HG03571 (cell line): ENCODE results near the gene FHAD1.
"Not testable (repeated sequence)": the region's sequence is repeated elsewhere in the genome, so short reads cannot be mapped to it uniquely, and the experiment has no call there.

Source experiments
- ATAC-seq: cut with Tn5 transposase; IDR thresholded peaks from one replicate; pipeline ENCODE4 v1.9.1; 2021; ENCODE audit not compliant: unreplicated experiment

FHAD1 gene

DNA sequence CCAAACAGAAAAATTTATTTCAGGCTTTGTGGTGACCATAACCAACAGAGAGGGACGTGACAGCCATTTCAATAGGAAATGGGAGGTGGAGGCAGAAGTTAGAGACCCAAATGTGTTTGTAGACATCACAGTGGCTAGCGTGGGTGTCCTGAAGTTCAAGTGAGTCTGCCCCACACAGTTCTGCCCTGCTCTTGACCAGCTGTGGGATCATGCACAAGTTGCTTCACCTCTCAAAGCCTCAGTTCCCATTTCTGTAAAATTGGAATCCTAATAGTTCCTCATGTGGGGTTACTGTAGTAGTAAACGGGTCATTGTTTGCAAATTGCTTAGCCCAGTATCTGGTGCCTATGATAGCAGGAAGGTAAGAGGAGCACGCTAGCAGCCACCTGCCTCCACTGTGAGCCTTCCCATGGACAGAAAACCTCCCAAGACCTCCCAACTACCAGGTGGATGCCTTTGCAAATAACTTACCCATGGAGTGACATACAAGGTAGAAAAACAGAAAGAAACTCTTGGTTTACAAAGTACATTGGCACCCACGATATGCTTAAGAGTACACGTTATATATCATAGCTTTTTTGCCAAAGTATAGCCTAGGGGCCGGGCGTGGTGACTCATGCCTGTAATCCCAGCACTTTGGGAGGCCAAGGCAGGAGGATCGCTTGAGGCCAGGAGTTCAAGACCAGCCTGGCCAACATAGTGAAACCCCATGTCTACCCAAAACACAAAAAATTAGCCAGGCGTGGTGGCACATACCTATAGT is 29.1 kb downstream of the FHAD1 start:
- no peak for ATAC-seq

DNA sequence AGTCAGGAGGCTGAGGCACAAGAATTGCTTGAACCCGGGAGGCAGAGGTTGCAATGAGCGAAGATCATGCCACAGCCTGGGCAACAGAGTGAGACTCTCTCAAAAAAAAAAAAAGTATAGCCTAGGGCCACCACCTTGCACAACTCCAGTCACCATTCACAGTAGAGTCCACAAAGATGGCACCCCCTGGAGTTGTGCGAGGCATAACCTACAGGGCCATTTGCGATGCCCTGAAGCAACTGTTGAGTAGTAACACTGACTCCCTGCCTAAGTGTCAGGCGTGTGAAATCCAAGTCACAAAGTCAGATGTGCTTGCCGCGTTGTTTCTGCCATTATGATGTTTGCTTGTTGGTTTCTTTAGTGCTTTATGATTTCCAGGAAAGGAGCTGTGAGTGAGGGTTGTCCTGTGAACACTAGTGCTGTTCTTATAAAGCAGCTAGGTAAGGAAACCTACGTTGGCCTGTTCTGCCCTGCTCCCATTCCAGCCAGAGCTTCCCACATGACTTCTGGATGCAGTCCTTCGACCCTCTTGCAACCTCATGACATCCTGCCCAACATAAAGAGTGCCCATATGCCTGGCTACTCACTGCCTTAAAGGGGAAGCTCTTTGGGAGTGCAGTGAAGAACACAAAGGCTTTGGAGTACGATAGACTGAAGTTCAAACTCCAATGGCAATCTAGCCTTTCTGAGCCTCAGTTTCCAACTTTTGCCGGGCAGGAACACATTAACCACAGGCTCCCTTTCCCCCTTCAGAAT is 29.8 kb downstream of the FHAD1 start:
- no peak for ATAC-seq

DNA sequence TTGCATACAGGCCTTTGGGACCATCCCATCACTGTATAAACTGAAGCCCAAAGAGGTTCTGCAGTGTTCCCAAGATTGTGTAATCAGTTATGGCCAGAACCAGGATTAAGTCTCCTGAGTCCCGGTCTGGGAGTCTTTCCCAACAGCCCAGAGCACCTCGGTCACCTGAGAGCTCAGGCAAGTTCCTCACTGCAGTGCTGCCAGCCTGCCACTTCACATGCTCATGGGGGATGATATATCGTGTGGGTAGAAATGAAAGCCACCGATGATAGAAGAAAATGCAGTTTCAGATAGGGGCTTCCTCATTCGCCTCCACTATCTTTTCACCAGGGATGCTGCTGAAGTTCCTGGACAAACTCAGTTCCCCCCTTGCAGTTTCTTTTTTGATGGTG is 30.4 kb downstream of the FHAD1 start:
- no peak for ATAC-seq

DNA sequence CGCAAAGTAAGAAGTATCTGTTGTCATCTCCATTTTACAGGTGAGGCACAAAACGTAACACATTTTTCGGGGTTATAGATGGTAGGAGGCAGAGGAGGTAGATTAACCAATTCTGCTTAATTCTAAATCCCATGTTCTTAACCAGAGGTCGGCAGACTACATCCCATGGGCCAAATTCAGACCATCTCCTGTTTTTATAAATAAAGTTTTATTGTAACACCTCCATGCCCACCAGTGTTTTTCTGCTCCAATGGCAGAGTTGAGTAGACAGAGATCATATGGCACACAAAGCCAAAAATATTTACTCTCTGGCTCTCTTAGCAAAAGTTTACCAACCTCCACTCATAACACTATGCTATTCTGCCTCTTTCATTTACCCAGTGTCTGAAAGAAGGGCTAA is 30.9 kb downstream of the FHAD1 start:
- no peak for ATAC-seq

DNA sequence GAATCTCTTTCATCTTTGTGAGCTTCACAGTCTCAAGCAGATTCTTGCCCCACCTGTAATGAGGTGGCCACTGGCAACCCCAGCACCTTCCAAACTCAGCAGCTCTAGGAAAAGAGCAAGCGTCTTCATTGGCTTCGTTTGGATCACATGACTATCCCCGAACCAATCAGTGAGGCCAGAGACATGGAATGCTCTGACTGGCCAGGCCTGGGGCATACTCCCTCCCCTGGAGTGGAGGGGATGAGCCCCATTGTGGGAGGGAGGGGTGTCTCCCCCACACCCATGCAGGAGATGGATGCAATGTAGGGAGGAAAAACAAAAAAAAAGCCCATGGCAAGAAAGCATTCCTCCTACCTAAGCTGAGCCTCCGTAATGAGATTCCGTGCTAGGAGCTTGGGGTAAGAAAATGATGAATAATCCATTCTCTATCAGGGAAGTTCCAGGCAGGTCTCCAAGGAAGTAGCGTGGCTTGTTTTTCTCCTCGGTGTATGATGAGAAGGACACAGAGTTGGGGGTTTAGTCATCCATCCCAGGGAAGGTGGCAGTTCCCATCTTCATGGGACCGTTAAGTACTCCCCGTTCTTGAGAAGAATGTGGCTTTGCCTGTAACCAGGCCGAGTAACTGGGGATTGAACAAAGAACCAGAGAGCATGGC is 32.7 kb downstream of the FHAD1 start:
- ATAC-seq, result no peak

DNA sequence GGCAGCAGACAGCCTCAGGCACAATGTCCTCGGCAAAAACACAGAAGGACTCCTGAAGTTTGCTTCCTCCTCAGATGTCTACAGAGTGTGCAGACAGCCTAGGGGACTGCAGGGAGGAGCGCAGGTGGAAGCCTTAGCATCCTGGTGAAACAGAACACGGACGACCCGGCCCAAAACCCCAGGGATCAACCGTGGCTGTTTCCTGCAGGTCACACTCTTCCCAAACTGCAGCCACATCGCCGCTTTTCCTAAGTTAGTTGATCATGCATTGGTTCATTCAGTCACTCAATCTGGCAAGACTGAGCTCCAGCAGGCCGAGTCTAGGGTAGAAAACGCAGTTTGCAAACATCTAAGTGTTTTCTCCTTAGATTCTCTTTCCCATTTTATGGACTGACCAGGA is 33.4 kb downstream of the FHAD1 start:
- no peak for ATAC-seq

DNA sequence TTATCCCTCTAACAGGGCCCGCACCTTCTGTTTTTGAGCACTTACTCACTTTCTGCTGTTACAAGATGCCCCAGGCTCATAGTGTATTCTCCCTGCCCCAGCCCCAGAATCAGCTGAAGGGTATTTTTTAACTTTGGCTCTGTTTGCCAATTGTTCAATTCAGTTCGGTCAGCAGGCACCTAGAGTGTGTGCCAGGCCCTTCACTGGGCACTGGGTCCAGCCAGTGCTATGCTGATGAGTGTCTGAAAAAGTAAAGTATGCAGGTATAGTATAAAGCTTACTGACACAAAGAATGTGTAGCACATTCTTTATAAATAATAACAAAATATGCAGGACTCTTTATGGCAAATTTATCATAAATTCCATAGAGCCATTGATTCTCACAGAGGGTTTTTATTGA is 35.0 kb downstream of the FHAD1 start:
- no peak for ATAC-seq

DNA sequence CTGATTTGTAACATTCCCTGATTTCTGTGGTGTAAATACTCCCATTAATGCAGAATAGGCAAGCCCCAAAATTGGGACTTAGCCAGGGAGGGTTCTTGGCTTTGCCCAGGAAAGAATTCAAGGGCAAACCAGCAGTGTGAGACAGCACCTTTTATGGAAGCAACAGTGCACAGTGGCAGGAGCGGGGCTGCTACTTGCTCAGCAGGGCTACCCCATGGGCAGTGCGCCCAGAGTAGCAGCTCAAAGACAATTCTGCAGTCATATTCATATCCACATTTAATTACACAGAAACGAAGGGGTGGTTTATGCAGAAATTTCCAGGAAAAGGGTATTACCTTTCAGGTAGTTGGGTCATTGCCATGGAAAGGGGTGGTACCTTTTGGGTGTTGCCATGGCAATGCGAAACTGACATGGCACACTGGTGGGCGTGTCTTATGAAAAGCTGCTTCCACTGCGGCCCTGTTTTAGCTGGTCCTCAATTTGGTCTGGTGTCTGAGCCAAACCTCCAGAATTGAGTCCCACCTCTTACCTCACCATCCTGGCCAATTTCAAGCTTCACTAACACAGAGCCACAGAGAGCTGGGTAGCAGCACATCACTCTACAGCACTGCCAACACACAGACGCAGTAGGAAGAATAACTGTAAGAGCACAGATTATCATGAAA is 35.9 kb downstream of the FHAD1 start:
- no peak for ATAC-seq

DNA sequence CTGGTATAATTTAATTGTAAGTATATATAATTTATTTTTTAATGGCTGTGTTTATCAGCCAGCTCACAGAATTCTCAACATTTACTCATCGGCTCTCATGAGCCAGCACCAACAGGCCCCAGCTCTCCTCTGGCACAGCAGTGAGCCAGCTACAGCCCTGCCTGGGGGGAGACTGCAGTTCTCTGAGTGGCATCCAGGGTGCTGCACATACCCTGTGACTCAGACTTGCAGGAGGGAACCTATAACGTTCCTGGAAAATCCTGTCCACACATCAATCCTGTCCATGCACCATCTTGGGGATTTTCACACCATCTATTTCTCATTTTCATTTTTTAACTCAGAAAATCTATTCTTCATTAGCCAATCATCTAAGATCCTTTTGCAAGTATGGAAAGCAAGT is 36.5 kb downstream of the FHAD1 start:
- ATAC-seq, result no peak

DNA sequence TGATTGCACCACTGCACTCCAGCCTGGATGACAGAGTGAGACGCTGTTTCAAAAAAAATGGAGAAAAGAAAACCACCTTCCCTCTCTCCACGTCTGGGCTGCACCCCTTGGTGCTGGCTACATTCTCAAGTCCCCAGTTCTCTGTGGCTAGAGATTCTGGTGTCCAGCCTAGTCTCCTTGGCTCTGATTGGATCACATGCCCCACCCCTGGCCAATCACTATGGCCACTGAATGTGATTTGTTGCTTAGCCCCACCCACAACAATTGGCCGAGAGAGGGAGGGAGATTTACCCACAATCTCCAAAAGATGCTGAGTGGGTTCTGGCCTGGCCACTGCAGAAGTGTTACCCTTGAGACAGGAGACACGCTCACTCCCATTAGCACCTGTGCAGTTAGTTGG is 39.4 kb downstream of the FHAD1 start:
- ATAC-seq, result no peak

DNA sequence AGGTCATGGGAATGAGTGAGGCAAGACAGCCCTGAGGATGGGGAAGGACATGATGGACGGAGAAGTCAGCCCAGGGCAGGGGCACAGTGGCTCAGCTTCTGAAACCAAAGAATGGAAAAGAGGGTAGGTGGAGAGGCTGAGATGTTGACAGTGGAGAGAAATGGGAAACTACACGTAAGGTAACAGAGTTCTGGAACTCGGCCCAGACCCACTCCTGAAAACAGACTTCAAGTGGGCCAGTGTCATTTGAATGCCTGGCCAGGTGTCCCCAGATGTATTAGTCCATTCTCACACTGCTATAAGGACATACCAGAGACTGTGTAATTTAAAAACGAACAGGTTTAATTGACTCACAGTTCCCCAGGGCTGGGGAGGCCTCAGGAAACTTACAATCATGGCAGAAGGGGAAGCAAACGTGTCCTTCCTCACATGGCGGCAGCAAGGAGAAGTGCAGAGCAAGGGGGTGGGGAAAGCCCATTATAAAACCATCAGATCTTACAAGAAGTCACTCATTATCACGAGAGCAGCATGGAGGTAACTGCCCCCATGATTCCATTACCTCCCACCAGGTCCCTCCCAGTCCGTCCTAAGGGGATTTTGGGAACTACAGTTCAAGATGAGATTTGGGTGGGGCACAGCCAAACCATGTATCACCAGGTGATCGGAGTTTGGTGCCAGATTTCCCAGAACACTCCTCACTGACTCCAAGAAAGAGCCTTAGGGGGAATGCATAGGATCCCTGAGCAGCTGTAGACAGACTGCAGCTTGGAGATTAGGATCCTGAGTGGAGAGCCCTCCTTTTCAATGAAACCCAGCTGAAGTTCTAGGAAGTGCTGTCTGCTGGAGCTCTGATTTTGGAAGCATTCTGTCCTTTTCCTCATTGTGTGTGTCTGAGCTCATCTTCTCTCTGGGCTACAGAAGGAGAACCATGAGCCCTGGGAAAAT is 40.3 kb downstream of the FHAD1 start:
- ATAC-seq, result no peak

DNA sequence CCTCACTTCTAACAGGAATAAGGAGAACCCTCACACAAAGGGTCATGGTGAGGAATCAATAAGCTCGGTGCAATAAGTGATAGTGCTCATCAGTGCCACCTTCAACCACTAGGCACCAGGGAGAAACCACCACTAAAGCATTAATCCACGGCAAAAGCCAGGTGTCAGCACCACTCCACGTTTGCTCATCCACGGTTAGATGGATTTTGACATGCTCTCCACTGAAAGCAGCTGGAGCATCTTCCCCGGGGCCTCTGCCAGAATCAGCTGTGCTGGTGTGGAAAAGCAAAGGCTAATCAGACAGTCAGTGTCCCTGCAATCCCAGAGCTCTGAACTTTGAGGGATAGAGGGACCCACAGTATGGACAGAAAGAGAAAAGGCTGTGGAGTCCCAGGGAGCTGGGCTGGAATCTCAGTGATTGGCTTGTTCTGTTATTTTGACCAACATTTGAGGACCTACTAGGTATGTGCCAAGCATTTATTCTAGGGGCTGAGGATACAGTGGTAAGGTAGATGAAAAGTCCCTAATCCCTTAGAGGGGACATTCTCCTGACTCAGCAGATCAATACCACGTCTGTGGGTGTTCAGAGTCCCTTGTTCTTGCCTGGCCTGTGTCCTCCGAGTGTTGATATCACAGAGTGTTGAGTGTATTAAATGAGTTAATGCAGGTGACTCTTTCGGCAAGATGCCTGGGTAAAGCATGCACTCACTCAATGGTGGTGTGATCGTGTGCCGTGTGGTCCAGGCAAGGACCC is 41.3 kb downstream of the FHAD1 start:
- no peak for ATAC-seq

DNA sequence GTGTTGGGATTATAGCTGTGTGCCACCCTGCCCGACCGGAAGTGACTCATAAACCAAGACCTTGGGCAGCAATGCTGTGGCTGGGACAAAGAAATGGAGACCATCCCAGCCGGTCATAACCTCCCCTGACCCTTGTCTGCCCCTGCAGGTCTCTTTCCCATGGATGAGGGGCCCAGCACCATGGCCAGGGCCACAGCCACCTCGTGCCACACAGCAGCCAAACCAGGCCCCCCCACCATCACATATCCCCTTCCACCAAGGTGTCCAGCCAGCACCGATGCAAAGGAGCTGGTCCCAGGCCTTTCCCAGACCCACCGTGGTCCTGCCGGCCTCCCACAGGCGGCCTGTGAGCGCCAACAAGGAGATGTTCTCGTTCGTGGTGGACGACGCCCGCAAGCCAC is 42.2 kb downstream of the FHAD1 start:
- no peak for ATAC-seq

DNA sequence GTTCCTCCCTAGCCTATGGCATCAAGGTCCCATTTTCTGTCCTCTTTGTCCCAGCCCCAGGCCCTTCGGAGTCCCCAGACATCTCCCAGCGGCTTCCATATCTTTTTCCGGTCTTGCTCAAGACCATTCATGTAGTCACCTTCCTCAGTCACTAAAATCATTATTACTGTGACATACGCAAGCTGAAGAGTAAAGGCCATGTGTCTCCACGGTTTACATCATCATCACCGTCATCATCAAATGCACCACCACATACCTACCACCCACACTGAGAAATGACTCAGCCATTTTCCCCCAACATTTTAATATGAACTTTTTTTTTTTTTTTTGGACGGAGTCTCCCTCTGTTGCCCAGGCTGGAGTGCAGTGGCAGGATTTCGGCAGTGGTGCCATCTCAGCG is 43.4 kb downstream of the FHAD1 start:
- ATAC-seq, result no peak

DNA sequence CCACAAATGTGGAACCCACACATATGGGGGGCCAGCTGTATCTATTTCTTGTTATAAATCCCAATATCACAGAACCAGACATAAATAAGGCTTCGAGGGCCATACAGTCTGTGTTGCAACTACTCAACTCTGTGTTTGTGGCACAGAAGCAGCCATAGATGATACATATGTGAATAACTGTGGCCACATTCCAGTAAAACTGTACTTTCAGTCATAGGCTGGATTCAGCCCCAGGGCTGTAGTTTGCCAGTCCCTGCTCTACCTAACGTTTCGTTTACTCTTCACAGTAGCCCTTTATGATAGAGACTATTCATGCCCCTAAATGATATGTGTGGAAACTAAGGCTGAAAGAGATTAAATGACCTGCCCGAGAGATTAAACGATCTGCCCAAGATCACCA is 48.7 kb downstream of the FHAD1 start:
- no peak for ATAC-seq

DNA sequence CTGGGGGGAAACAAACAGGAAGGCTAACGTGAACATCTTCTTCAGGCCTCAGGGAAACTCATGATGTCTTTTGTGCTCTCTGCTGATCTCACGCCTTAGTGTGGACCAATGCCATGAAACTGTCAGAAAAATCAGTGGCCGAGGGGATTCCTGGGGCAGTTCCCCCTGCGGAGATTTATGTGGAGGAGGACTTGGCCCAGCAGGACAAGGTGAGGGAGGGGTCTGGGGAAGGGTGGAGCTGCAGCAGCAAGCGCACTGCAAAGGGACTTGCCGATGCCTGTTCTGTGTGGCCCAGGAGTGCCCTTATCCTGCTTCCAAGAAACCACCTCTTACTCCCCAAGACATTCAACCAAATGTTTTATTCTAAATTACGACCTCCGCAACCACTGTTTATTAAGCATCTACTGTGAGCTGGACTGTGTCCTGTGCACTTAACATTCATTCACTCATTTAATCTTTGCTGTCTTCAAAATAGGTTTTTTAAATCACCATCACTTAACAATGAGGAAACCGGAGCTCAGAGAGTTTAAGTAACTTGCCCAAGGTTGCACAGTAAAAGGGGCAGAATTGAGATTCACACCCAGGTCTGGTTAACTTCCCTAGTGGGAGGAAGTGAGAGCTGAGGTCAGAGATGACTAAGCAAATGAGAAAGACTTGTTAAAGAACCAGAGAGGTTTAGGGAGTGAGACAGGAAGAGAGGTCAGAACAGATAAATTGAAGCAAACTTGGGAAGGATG is 49.7 kb downstream of the FHAD1 start:
- ATAC-seq, result no peak

DNA sequence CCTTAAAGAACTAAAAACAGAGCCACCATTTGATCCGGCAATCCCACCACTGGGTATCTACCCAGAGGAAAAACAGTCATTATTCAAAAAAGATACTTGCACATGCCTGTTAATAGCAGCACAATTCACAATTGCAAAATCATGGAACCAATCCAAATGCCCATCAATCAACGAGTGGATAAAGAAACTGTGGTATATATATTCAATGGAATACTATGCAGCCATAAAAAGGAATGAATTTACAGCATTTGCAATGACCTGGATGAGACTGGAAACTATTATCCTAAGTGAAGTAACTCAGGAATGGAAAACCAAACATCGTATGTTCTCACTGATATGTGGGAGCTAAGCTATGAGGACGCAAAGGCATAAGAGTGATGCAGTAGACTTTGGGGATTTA is 51.0 kb downstream of the FHAD1 start:
- not testable (repeated sequence) for ATAC-seq

DNA sequence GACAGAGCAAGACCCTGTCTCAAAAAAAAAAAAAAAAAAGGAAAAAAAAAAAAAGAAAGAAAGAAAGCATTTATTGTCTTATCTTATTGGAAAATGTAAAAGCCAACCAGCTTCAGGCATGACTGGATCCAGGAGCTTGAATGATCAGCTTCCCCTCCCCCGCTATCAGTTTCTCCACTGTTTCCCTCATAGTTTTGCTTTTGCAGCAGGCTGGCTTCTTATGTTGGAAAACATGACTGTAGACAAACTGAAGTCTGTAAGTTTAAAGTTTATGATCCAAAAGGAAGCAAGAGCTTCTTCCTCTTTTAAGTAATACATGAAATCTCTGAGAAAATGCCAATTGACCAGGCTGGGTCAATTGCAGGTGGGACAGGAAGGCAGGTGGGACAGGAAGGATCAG is 52.2 kb downstream of the FHAD1 start:
- no peak for ATAC-seq

DNA sequence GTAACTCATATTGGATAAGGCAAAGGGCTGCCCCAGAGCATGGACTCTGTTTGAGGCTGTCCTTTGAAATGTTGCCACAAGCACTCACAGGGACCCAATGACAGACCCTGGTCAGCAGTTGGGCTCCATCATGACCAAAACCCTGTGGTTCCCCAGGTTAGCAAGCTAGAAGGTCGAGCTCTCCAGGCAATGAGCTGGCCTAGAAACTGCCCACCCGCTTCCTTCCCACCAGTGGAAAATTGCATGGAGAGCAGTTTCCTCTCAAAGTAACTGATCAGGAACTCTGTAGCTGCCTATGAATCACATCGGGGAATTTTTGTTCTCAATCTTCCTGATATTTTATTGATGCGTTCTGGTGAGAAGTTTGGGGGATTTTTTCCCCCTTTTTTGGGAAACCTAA is 52.8 kb downstream of the FHAD1 start:
- no peak for ATAC-seq
